Neural progenitor cell (in vitro differentiated cells): ENCODE results near the gene KCNIP1. TPM values are rescaled to one million over a fixed set of nuclear protein-coding genes. Genes with fewer than 3 reads are reported as not detected.

Source experiments
- DNase-seq: peaks from one replicate; pipeline ENCODE4 v3.0.0-alpha.2; 2016; ENCODE audit warnings: low spot score
- H2AFZ ChIP-seq: fragments of 200-600 bp; sonication (generic); replicated peaks from 2 replicates; pipeline ENCODE4 v1.6.1; 2016; ENCODE audit warnings: antibody characterized with exemption
- H3F3A ChIP-seq: fragments of 200-600 bp; sonication (generic); 2 replicates; pipeline ENCODE4 v1.6.1; 2016; ENCODE audit warnings: antibody characterized with exemption, low read depth
- H3K27ac ChIP-seq: fragments of 200-600 bp; sonication (generic); 2 replicates; pipeline ENCODE4 v1.5.1; 2016; ENCODE audit warnings: mild to moderate bottlenecking
- H3K27me3 ChIP-seq: fragments of 200-600 bp; sonication (generic); 2 replicates; pipeline ENCODE4 v1.6.1; 2016; ENCODE audit warnings: mild to moderate bottlenecking, moderate library complexity
- H3K36me3 ChIP-seq: fragments of 200-600 bp; sonication (generic); 2 replicates; pipeline ENCODE4 v1.5.1; 2016
- H3K4me1 ChIP-seq: fragments of 200-600 bp; sonication (generic); 2 replicates; pipeline ENCODE4 v1.6.1; 2016; ENCODE audit warnings: mixed run types
- H3K4me2 ChIP-seq: fragments of 200-600 bp; sonication (generic); 2 replicates; pipeline ENCODE4 v1.6.1; 2016
- H3K4me3 ChIP-seq: fragments of 200-600 bp; sonication (generic); 2 replicates; pipeline ENCODE4 v1.5.1; 2016
- H3K79me2 ChIP-seq: fragments of 200-600 bp; sonication (generic); 2 replicates; pipeline ENCODE4 v1.6.1; 2016; ENCODE audit warnings: low read depth
- H3K9ac ChIP-seq: fragments of 200-600 bp; sonication (generic); 2 replicates; pipeline ENCODE4 v1.6.1; 2016
- H3K9me3 ChIP-seq: fragments of 200-600 bp; sonication (generic); 2 replicates; pipeline ENCODE4 v1.5.1; 2016; ENCODE audit warnings: low read depth
- H4K20me1 ChIP-seq: fragments of 200-600 bp; sonication (generic); 2 replicates; pipeline ENCODE4 v1.6.1; 2016; ENCODE audit warnings: low read depth
- H3K27ac Mint-ChIP-seq: 3 replicates; pipeline ENCODE4 v1.8.0; 2021; ENCODE audit warnings: mixed read lengths
- H3K27me3 Mint-ChIP-seq: 2 replicates; pipeline ENCODE4 v1.8.0; 2022; ENCODE audit warnings: low read depth, mild to moderate bottlenecking, inconsistent platforms, moderate library complexity, mixed read lengths; ENCODE audit not compliant: insufficient read depth
- H3K36me3 Mint-ChIP-seq: 3 replicates; pipeline ENCODE4 v1.8.0; 2021; ENCODE audit warnings: mixed read lengths
- H3K4me1 Mint-ChIP-seq: 3 replicates; pipeline ENCODE4 v1.8.0; 2021; ENCODE audit warnings: mixed read lengths
- H3K4me3 Mint-ChIP-seq: 3 replicates; pipeline ENCODE4 v1.8.0; 2021; ENCODE audit warnings: mild to moderate bottlenecking, moderate library complexity, mixed read lengths
- H3K9me3 Mint-ChIP-seq: 3 replicates; pipeline ENCODE4 v1.8.0; 2020; ENCODE audit warnings: mixed read lengths
- CTCF ChIP-seq: fragments of 200-600 bp; sonication (generic); IDR thresholded peaks from 2 replicates; pipeline ENCODE4 v1.5.1; 2017; ENCODE audit warnings: antibody characterized with exemption, mild to moderate bottlenecking
- EZH2 ChIP-seq: fragments of 200-600 bp; sonication (generic); IDR thresholded peaks from 2 replicates; pipeline ENCODE4 v1.6.1; 2017; ENCODE audit warnings: antibody characterized with exemption, mild to moderate bottlenecking, moderate library complexity
- EZH2phosphoT487 ChIP-seq: fragments of 200-600 bp; sonication (generic); IDR thresholded peaks from 2 replicates; pipeline ENCODE4 v1.6.1; 2017; ENCODE audit warnings: antibody characterized with exemption
- total RNA-seq: library from RNA; depleted of rRNA; stranded (reverse); fragments of >200 nt; gene quantifications from 2 replicates; pipeline ENCODE4 v1.2.3, GENCODE V29; 2015; ENCODE audit warnings: low replicate concordance

The KCNIP1 gene
- total RNA-seq, 1 donor from 2014 or later, result 2.8 TPM

- H3K27me3 ChIP-seq, result no peaks in the 10 kb centered on the region
- H3K79me2 ChIP-seq, result no peaks in the 10 kb centered on the region
- no peaks in the 10 kb centered on the region for H3K9me3 ChIP-seq
- H3K4me1 ChIP-seq, result peaks cover 8% of the 10 kb centered on the region
- Mint-ChIP-seq H3K27me3 (peaks cover 14% of the 10 kb centered on the region), H3K27ac (no peak overlapping the region), H3K4me1 (peaks cover 48% of the 10 kb centered on the region), H3K4me3 (no peak overlapping the region), H3K9me3 (no peaks in the 10 kb centered on the region), H3K36me3 (no peaks in the 10 kb centered on the region)
- no peaks in the 10 kb centered on the region for H3K36me3 ChIP-seq
- no peak overlapping the region for H3K4me2 ChIP-seq
- DNase-seq, result no peak
- TF ChIP-seq EZH2phosphoT487, result no peak
- TF ChIP-seq CTCF, result no peak
- no peak overlapping the region for H3K27ac ChIP-seq
- no peak overlapping the region for H3K4me3 ChIP-seq
- no peak overlapping the region for H2AFZ ChIP-seq
- H3K9ac ChIP-seq, result no peak overlapping the region
- H3F3A ChIP-seq, result no peaks in the 10 kb centered on the region
- no peaks in the 10 kb centered on the region for H4K20me1 ChIP-seq
Observed at GRCh38 chr5:170597872-170598271, 94.1 kb downstream of the KCNIP1 start.

DNA sequence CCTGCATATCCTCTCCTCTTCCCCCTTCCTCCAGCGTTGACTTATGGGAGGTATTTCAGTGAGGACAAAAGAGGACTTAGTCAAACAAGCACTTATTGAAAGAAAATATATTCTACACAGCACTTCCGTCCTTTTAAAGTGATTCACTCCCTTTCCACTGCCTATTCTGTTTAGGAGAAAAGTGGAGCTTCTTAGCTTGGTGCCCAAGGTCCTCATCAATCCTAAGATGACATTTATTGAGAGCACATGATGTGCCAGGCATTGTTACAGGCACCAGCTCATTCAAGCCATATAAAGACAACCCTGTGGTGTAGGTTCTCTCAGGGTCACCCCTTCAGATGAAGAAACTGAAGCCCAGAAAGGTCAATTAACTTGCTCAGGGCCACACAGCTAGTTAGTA, 95.9 kb downstream of the KCNIP1 start:
- no peaks in the 10 kb centered on the region for H3K79me2 ChIP-seq
- H2AFZ ChIP-seq, result no peak overlapping the region
- no peak overlapping the region for H3K9ac ChIP-seq
- no peaks in the 10 kb centered on the region for H4K20me1 ChIP-seq
- H3K27ac ChIP-seq, result no peak overlapping the region
- no peaks in the 10 kb centered on the region for H3K36me3 ChIP-seq
- no peak for TF ChIP-seq EZH2phosphoT487
- no peak for TF ChIP-seq CTCF
- no peak for TF ChIP-seq EZH2
- peaks cover 62% of the 10 kb centered on the region for H3K4me1 Mint-ChIP-seq
- H3K36me3 Mint-ChIP-seq, result no peaks in the 10 kb centered on the region
- peaks cover 12% of the 10 kb centered on the region for H3K4me1 ChIP-seq
- H3K4me3 Mint-ChIP-seq, result no peak overlapping the region
- H3K27ac Mint-ChIP-seq, result no peak overlapping the region
- no peaks in the 10 kb centered on the region for H3K9me3 ChIP-seq
- peaks cover 18% of the 10 kb centered on the region for H3K27me3 Mint-ChIP-seq
- DNase-seq, result no peak
- no peaks in the 10 kb centered on the region for H3K9me3 Mint-ChIP-seq
- no peak overlapping the region for H3K4me2 ChIP-seq
- no peaks in the 10 kb centered on the region for H3K27me3 ChIP-seq
- H3K4me3 ChIP-seq, result no peak overlapping the region
- no peaks in the 10 kb centered on the region for H3F3A ChIP-seq

- Histone ChIP-seq H3K9me3 (no peaks in the 10 kb centered on the region), H3K27me3 (no peaks in the 10 kb centered on the region), H3K4me3 (no peak overlapping the region), H3F3A (no peaks in the 10 kb centered on the region), H3K36me3 (no peaks in the 10 kb centered on the region), H4K20me1 (peaks cover 2% of the 10 kb centered on the region), H3K79me2 (no peaks in the 10 kb centered on the region), H3K9ac (no peak overlapping the region), H3K4me2 (no peak overlapping the region), H3K4me1 (peaks cover 14% of the 10 kb centered on the region), H3K27ac (no peak overlapping the region), H2AFZ (no peak overlapping the region)
- no peak for DNase-seq
- TF ChIP-seq EZH2 (no peak), EZH2phosphoT487 (no peak)
- Mint-ChIP-seq H3K4me3 (no peak overlapping the region), H3K9me3 (no peaks in the 10 kb centered on the region), H3K36me3 (no peaks in the 10 kb centered on the region), H3K4me1 (peaks cover 63% of the 10 kb centered on the region), H3K27ac (no peak overlapping the region), H3K27me3 (peaks cover 13% of the 10 kb centered on the region)
Observed at GRCh38 chr5:170601619-170602018, 97.8 kb downstream of the KCNIP1 start.

- no peak overlapping the region for H3K27ac ChIP-seq
- no peaks in the 10 kb centered on the region for H3K36me3 ChIP-seq
- no peaks in the 10 kb centered on the region for H3F3A ChIP-seq
- H3K9ac ChIP-seq, result no peak overlapping the region
- no peak for DNase-seq
- Mint-ChIP-seq H3K27ac (peak overlapping the region; percentile 87), H3K36me3 (no peaks in the 10 kb centered on the region), H3K4me3 (no peak overlapping the region), H3K9me3 (no peaks in the 10 kb centered on the region), H3K27me3 (peaks cover 11% of the 10 kb centered on the region), H3K4me1 (peaks cover 58% of the 10 kb centered on the region)
- H3K4me2 ChIP-seq, result no peak overlapping the region
- H3K4me3 ChIP-seq, result no peak overlapping the region
- no peaks in the 10 kb centered on the region for H3K9me3 ChIP-seq
- H3K27me3 ChIP-seq, result peaks cover 4% of the 10 kb centered on the region
- no peak for TF ChIP-seq EZH2
- no peak for TF ChIP-seq EZH2phosphoT487
- TF ChIP-seq CTCF, result no peak
- no peaks in the 10 kb centered on the region for H3K79me2 ChIP-seq
- peaks cover 6% of the 10 kb centered on the region for H4K20me1 ChIP-seq
- peaks cover 19% of the 10 kb centered on the region for H3K4me1 ChIP-seq
- H2AFZ ChIP-seq, result no peak overlapping the region
Observed at GRCh38 chr5:170603109-170603508, 99.3 kb downstream of the KCNIP1 start.
